HT1080 (cell line): Measurements from ENCODE around the gene B4GALNT3. TPM values are rescaled to one million over a fixed set of nuclear protein-coding genes. Genes with fewer than 3 reads are reported as not detected.
"Not testable (repeated sequence)": the region's sequence is repeated elsewhere in the genome, so short reads cannot be mapped to it uniquely, and the experiment has no call there.

Experiments
- DNase-seq: peaks from one replicate; pipeline ENCODE4 v3.0.0-alpha.2; 2015; ENCODE audit warnings: low read depth
- total RNA-seq: library from RNA; depleted of rRNA; stranded (reverse); fragments of >200 nt; shearing (Covaris generic); gene quantifications from 2 replicates; pipeline ENCODE4 v1.2.3, GENCODE V29; 2014

Gene B4GALNT3
- total RNA-seq, 1 experiment from 2014 or later: 0.50 TPM

DNA sequence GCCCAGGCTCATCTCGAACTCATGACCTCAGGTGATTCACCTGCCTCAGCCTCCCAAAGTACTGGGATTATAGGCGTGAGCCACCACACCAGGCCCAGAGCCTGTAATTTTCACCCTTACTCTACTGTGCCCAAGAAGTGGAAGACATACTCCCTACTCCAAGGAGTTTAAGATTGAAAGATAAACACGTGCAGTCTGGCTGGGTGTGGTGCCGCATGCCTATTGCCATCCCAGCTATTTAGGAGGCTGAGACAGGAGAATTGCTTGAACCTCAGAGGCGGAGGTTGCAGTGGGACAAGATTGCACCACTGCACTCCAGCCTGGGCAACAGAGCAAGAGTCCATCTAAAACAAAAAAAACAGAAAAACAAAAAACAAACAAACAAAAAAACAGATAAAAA, 113.5 kb downstream of the B4GALNT3 start:
- DNase-seq: no peak

DNA sequence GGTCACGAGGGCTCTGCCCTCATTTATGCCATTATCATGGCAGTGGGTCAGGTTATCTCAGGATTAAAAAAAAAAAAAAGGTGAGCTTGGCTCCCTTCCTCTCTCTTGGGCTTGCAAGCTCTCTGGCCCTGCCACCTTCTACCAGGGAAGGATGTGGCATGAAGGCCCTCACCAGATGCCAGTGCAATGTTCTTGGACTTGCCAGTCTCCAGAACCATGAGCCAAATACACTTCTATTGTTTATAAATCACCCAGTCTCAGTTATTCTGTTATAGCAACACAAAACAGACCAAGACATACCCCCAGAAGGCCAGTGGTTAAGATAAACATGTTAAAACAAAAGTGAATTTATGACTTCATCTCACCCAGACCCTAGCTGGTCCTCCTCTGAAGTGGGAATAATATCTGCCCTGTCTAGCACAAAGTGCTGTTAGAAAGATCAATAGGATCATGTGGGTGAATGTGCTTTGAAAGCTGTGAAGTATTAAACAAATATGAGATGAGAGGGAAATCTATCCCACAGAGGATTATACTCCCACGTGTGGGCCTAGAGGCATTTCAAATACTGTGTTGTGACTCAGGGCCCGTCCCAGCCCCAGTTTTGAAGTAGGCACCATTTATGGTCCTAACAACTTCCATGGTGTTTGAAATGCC, 114.9 kb downstream of the B4GALNT3 start:
- DNase-seq: no peak

DNA sequence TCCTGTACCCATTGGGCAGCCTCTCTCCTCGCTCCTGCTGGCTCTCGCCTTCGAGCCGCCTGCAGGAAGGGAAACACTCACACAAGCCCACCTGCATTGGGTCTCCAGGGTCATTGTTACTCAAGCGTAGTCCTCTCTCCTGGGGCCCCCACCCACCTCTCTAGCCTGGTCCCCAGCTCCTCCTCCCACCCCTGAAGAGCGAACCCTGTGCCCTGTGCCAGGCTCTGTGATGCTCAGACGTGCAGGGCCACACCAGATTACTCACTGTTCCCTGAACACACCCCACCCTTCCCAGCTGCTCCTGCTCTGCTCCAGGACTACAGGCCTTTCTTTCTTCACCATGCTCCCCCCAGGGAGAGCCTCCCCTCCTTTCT, 115.4 kb downstream of the B4GALNT3 start:
- no peak for DNase-seq

DNA sequence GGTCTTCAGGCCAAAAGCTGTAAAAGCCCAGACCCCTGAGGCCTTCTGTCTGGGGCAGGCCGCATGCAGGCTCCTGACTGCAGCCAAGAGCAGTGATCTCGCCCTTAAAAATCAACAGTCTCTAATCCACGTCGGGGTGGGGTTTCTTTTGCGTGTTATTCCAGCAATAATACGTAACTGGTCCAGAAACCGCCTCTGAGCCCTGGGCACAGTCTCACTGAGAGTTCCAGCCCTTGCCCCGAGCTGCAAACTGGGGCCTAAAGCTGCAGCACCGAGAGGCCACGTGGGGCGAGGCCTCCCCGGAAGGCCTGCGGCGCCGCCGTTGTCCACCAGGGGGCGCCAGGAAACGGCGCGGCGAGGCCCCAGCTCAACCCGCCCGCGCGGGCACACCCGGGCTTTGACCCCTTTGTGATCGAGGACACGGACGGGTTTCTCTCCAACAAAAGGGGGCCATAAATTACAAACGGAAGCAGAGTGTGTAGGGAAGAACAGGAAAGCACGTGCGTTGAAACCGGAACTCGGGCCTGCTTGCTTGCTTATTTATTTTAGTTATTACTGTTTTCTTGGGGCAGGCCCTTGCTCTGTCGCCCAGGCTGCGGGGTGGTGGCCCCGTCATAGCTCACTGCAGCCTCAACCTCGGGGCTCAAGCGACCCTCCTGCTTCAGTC, 116.3 kb downstream of the B4GALNT3 start:
- DNase-seq: peak; percentile 74

DNA sequence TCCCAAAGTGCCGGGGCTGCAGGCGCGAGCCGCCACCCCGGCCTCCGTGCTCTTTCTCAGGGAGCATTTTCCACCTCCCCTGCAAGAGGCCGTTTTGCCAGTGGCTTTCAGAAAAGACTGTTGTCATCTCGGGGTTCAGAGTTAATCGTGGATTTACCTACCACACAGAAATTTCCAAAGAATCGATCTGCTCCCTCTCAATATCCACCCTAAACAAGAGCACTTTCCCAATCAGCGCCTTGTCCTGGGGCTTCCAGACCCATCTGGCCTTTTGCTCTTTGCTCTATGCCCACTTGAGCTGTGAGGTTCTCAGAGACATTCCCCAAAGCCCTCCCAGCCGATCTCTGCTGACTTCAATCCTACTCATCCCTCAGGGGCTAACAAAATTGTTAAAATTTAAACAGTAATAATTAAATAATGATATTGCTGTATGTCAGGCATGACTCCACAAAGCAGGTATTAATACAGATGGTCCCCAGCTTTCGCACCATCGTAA, 116.9 kb downstream of the B4GALNT3 start:
- DNase-seq: no peak

DNA sequence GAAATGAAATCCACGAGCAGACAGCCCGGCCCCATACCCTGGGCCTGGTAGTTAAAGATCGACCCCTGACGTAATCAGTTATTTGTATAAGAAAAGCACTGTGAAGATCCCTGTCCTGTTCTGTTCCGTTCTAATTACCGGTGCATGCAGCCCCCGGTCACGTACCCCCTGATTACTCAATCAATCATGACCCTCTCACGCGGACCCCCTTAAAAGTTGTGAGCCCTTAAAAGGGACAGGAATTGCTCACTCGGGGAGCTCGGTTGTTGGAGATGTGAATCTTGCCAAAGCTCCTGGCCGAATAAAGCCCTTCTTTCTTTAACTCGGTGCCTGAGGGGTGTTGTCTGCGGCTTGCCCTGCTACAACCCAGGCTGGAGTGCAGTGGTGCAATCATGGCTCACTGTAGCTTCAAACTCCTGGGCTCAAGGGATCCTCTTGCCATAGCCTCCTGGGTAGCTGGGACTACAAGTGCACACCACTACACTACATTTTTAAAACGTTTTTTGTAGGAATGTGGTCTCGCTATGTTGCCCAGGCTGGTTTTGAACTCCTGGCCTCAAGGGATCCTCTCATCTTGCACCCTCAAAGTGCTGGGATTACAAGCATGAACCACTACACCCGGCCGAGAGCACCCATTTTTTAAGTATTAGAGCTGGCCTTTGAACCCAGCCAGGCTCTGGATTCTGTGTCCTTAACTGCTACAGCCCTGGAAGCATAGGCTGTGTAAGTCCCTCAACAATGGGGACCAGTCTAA, 118.4 kb downstream of the B4GALNT3 start:
- not testable (repeated sequence) for DNase-seq

DNA sequence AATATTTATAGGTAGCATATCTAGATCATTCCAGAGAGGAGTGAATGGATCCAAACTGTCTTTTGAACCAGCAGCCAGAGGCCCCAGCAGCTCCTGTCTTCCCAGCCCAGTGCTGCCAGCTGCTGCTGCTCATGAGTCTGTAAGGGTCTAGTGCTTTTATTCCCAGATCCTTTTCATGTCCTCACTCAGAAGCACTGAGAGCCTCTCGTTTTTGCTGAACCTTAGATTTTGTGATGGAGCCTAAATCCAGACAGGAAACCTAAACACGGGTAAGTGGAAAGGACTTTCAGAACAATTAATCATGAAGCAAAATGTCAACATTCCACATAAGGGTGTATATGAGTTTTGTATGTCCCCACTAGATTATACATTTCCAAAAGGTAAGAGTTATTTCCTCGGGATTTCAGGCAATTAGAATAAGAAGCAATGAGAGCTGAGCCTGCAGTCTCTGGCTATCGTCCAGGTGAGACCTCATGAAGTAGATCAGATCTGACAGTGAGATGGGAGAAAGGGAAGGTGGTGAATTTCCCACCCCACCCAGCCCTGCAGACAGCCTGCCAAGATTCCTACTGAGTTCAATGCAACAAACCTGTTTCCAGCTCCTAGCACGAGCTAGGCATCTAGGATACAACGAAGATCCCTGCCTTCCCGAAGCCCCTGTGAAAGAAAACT, 119.1 kb downstream of the B4GALNT3 start:
- DNase-seq: no peak

DNA sequence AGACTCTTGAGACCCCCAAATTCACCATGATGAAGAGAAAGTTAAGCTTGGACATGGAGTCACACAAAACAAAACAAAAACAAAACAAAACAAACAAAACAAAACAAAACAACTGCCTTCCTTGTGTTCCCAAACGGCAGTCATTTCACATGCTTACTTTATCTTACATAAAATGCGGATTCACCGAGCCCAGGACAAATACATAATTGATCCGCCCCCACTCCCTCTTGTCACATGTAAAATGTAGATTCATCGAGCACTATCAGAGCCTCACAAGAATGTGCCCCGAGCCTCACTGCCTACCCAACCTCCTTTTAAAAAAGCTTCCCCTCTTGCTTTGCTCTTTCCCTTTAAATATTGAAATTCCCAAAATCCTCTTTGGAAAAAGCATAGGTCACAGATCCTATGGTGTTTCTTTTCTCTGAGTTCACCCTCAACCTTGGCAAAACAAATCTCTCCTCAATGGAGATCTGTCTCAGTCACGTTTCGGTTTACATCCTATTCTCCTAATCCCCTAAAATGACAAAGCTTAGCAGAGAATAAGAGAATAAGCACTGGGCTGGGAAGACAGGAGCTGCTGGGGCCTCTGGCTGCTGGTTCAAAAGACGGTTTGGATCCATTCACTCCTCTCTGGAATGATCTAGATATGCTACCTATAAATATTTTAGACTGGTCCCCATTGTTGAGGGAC, 119.8 kb downstream of the B4GALNT3 start:
- no peak for DNase-seq

DNA sequence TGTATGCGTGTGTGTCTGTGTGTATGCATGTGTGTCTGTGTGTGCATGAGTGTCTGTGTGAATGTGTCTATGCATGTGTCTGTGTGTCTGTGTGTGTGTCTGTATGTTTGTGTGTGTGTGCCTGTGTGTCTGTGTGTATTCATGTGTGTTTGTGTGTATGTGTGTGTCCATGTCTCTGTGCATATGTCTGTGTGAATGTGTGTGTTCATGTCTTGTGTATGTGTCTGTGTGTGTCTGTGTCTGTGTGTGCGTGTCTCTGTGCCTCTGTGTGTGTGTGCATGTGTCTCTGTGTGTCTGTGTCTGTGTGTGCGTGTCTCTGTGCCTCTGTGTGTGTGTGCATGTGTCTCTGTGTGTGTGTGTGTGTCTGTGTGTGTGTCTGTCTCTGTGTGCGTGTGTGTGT, 121.1 kb downstream of the B4GALNT3 start:
- DNase-seq: no peak

DNA sequence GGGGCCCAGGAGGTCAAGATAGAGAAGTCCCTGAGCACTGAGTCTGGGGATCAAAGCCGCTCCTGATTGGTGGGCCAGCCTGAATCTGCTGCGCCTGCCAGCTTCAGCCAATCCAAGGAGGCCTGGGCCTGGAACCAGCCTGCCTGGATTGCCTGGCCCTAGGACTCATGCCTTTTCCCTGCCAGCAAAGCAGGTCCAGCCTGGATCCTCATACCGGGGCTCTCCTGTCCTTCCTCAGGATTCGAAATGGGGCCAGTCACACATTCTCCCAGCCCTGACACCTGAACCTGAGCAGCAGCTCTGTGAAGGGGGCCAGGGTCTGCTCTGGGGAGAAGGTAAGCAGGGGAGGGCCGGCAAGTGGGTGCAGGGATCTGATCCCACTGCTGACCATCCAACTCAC, 121.6 kb downstream of the B4GALNT3 start:
- no peak for DNase-seq

DNA sequence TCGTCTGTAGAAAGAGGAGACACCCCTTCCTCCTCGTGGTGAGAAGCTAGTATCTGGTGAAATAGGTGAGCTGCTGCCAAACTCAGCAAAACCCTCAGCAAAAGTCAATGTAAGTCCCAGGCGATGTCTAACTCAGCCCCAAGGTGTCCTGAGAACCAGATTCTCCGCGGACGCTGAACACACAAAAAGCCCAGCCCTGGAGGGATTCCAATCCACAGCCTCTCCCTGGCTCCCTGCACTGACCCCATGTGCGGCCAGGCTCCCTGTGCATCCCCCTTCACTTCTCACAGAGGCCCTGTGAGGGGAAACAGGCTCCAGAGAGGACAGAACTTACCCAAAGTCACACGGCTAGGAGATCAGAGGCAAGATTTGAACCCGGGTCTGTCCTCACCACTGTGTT, 122.0 kb downstream of the B4GALNT3 start:
- no peak for DNase-seq

DNA sequence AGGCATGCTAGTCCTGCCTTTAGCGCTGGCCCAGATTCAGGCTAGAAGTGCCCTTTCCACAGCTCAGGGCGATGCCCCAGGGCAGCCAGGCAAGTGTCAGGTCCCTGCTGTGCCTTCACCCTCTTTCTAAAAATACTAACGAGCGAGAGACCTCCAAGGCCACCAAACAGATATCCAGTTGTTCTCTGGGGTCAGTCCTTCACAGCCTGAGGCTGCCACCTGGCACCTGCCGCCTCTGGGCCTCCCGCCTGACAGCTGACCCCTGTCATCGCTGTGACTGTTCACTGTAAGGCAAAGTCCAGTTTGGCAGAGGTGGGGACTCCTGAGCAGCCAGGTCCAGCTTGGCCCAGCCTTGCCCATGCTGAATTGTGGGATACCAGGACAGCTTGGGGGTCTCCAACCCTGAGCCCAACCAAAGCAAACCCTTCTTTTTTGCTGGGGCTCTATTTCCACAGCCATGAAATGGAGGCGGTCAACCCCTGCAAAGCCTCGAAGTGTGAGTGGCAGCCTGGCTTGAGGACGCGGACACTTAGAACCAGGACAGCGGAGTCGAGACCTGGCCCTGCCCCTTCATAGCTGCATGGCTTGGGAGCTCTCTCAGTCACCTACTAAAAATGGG, 123.6 kb downstream of the B4GALNT3 start:
- no peak for DNase-seq

DNA sequence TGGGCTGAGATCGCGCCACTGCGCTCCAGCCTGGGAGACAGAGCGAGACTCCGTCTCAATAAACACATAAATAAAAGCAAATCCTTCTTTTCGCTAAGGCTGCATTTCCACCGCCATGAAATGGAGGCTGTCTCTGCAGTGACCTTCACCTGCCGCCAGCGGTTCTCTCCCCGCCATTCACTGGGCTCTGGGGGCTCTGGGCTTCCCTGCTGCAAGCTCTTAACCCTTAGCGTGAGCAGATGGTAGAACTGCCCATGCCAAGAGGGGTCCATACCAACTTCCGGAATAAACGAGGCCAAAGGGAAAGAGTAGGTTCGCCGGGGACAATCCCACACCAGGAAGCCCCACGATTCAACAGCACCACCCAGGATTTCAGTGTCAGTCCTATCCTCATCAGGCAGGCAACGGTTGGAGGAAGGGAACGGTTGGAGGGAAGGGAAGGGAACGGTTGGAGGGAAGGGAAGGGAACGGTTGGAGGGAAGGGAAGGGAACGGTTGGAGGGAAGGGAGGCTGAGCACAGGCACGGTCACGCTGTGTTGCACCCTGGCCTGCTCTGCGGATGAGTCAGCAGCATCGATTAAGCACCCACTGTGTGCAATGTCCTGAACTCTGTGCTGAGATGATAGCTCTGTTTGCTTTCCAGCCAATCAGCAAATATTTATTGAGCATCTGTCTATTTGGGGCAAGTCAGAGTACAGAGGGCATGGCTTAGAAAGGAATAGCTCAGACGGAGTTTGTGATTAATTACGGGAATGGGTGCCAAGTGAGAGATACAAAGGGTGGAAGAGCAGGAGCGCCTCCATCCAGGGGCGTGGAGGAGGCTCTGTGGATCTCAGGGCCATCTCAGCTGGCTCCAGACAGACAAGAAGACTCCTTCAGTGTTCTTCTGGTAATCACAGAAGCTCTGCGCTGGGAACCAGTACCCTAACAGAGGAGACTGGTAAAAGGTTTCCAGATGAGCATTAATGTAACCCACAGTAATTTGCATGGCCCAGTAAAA, 125.6 kb downstream of the B4GALNT3 start:
- no peak for DNase-seq

DNA sequence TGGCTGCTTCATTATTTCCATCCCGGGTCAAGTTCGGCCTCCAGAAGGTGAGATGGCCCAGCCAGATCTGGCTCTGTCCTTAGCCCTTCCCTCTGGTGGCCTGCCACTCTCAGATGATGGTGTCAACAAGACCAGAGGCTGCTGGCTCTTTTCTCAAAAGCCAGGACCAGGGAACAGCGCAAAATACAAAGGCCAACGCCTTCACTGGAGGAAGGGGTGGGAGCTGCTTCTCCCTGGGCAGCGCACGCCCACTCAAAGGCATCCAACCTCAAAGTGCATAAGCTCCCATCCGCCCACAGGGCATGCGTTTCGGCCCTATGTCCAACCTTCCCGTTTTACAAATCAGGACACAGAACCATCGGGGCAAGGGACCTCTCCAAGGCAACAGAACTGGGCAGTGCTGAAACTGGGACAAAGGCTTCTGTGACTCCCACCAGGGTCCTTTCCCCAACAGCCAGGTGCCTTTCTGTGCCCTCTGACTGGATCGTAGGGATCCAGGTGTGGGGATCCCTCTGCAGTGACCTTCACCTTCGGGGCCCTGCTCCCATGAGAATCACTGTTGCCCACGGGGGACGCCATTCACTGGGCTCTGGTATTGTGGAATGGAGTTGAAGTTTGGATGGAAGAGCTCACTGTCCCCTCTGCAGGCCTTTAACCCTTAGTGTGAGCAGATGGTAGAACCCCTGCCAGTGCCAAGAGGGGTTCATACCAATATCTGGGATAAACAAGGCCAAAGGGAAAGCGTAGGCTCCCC, 126.8 kb downstream of the B4GALNT3 start:
- no peak for DNase-seq

DNA sequence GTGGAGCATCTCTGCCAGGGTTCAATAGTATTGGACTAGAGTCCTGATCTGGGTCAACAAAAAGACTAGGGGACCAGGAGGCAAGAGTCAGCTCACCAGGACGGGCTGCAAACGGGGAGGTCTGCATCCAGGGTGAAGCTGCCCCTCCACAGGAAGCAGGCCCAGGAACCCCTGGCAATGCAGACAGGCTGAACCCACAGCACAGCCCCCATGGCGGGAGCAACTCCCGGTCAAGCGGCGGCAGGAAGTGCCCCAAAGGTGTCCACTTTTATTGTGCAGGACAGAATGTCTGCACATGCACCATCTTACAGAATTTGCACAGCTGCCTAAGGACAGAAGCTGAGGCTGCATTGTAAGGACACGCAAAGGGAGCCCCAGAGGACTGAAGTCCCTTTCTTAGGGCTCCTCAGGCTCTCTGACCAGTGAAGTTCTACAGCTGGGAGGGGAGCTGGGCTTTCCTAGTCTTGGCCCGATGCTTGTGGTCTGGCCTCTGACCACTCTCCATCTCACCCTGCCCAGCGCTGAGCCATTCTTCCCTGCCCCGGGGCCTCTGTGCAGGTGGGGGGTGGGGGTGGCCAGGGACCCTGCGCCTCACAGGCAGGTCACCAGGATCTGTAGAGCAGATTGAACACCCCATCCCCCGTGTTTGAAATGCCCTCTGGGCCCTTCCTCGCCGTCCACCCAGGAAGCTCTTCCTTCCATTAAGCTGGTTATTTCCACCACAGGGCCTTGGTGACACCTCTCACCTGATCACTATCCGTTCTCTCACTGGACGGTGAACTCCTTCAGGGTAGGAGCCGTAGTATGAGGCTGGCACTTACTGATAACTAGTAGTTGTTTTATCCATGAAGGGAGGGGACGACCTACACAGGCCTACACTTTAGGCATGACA, 127.6 kb downstream of the B4GALNT3 start:
- DNase-seq: no peak

DNA sequence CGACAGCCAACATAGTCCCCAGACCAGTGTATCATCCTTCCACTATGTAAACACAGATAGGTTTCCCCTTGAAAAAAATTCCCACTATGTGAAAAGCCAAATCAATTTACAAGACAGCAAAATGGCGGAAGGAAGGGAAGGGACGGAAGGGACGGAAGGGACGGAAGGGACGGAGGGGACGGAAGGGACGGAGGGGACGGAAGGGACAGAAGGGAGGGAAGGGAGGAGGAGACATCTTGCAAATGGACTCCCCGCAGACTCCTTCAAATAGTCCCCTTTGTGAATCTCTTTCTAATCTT, 128.2 kb downstream of the B4GALNT3 start:
- no peak for DNase-seq

DNA sequence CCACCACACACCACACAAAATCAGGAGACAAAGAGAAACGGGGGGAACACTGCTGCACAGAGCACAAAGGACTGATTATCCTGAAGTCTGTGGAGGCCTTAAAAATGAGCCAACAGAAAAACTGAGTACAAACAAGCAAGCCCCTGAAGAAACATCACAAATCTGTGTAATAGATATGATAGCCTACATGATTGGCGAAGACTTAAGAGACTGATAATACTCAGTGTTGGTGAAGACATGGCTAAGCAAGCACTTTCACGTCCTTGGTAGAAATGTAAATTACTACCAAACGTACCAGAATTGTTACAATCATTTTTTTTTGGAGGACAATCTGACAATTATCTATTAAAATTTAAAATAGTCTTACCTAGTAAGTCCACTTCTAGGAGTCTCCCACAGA, 128.9 kb downstream of the B4GALNT3 start:
- DNase-seq: no peak

DNA sequence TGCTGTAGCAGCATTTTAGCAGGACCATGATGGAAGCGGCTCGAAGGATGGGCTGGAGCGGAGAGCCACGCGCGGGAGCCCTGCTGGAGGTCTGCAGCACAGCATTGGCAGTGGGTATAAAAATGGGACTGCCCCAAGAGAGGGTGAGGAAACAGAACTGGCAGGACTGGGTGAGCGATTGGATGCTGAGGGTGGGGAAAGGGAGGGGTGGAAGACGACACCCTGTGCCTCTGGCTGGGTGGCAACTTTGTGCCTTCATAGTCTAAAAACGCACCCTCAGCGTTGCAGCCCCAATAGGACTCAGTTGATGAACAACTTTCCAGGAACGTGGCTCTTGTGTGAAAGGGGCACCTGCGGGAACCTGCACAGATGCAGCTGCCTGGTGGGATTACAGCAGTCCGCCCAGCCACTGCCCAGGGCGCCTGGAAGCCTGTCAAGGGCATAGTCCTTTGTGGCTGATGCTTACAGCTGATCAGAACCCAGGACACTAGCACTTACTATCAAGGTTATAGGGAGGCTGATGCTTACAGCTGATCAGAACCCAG, 130.5 kb downstream of the B4GALNT3 start:
- no peak for DNase-seq
